HCT116 (cell line): ENCODE measurements around the gene GID4.

Experiments used
- CBX3 ChIP-seq: IDR thresholded peaks from 2 replicates; pipeline ENCODE4 v1.6.1; 2012; ENCODE audit warnings: low read depth
- CEBPB ChIP-seq: IDR thresholded peaks from 2 replicates; pipeline ENCODE4 v1.6.1; 2012; ENCODE audit warnings: low read depth
- EGR1 ChIP-seq: IDR thresholded peaks from 2 replicates; pipeline ENCODE4 v1.6.1; 2012; ENCODE audit warnings: low read depth
- EZH2 ChIP-seq: fragments of 200-600 bp; sonication (generic); IDR thresholded peaks from 2 replicates; pipeline ENCODE4 v1.6.1; 2017; ENCODE audit warnings: antibody characterized with exemption, mixed run types
- POLR2A ChIP-seq: IDR thresholded peaks from 2 replicates; pipeline ENCODE4 v1.7.0; 2011; ENCODE audit warnings: borderline replicate concordance; ENCODE audit not compliant: insufficient read depth, insufficient read length; ENCODE audit errors: extremely low read depth
- POLR2AphosphoS5 ChIP-seq: IDR thresholded peaks from 2 replicates; pipeline ENCODE4 v1.6.1; 2011; ENCODE audit warnings: mild to moderate bottlenecking, low read depth, low read length, moderate library complexity
- RAD21 ChIP-seq: IDR thresholded peaks from 2 replicates; pipeline ENCODE4 v1.6.1; 2012; ENCODE audit warnings: low read depth, mild to moderate bottlenecking
- TCF7L2 ChIP-seq: IDR thresholded peaks from 2 replicates; pipeline ENCODE4 v1.7.0; 2011; ENCODE audit warnings: borderline replicate concordance, inconsistent platforms; ENCODE audit not compliant: insufficient read depth, insufficient read length; ENCODE audit errors: extremely low read depth
- ZNF274 ChIP-seq: fragments of 200-500 bp; sonication (Bioruptor generic); IDR thresholded peaks from 2 replicates; pipeline ENCODE4 v1.6.1; 2014; ENCODE audit warnings: mild to moderate bottlenecking, low read depth, low read length, inconsistent platforms
- TF ChIP-seq, protein P1 (sequence below): IDR thresholded peaks from 2 replicates; pipeline ENCODE4 v1.6.1; 2012; ENCODE audit warnings: low read depth
- TF ChIP-seq, protein P2 (sequence below), 3 experiments: fragments of 200-600 bp in 1 of 3; sonication (generic) in 1 of 3; IDR thresholded peaks in 2 of 3; conservative IDR thresholded peaks in 1 of 3; 2 replicates each; pipeline ENCODE4 v1.5.1; 2012 to 2017; ENCODE audit warnings: low read depth in 2 of 3, low read length in 2 of 3, antibody characterized with exemption in 1 of 3, borderline replicate concordance in 1 of 3, control low read depth in 1 of 3, mild to moderate bottlenecking in 1 of 3, mixed read lengths in 1 of 3, mixed run types in 1 of 3, moderate library complexity in 1 of 3; ENCODE audit not compliant: insufficient read depth in 1 of 3
- TF ChIP-seq, protein P3 (sequence below): IDR thresholded peaks from 2 replicates; pipeline ENCODE4 v1.6.1; 2011; ENCODE audit warnings: mild to moderate bottlenecking, low read length, moderate library complexity; ENCODE audit not compliant: insufficient replicate concordance; ENCODE audit errors: extremely low read depth
- TF ChIP-seq, protein P4 (sequence below): IDR thresholded peaks from 2 replicates; pipeline ENCODE4 v1.6.1; 2012
- TF ChIP-seq, protein P5 (sequence below): IDR thresholded peaks from 2 replicates; pipeline ENCODE4 v1.6.1; 2012

DNA sequence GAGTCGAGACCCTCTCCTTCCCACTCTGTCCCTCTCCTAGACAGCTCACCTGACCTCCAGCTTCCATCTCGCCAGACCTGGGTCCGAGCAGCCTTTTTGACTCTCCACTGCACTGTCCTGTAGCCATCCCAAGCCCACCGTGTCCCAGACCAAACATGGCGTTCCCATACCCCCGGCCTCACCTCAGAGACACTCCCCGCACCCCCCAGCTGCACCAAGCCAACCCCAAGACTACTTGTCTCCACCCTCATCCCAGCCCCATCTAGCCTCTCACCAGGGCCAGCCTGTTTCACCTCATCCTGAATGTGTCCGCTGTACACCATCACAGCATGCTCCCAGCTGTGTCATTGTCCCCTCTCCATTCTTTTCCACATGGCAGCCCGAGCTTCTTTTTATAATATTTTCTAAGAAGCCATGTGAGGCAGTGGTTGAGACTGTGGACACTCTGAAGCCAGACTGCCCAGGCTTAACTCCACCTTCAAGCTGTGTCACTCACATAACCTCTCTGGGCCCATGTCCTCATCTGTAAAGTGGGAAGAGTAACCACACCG lies 70.8 kb downstream of the GID4 start:
- no peak for TF ChIP-seq ZNF274
- TF ChIP-seq, protein P1, sequence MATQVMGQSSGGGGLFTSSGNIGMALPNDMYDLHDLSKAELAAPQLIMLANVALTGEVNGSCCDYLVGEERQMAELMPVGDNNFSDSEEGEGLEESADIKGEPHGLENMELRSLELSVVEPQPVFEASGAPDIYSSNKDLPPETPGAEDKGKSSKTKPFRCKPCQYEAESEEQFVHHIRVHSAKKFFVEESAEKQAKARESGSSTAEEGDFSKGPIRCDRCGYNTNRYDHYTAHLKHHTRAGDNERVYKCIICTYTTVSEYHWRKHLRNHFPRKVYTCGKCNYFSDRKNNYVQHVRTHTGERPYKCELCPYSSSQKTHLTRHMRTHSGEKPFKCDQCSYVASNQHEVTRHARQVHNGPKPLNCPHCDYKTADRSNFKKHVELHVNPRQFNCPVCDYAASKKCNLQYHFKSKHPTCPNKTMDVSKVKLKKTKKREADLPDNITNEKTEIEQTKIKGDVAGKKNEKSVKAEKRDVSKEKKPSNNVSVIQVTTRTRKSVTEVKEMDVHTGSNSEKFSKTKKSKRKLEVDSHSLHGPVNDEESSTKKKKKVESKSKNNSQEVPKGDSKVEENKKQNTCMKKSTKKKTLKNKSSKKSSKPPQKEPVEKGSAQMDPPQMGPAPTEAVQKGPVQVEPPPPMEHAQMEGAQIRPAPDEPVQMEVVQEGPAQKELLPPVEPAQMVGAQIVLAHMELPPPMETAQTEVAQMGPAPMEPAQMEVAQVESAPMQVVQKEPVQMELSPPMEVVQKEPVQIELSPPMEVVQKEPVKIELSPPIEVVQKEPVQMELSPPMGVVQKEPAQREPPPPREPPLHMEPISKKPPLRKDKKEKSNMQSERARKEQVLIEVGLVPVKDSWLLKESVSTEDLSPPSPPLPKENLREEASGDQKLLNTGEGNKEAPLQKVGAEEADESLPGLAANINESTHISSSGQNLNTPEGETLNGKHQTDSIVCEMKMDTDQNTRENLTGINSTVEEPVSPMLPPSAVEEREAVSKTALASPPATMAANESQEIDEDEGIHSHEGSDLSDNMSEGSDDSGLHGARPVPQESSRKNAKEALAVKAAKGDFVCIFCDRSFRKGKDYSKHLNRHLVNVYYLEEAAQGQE = no peak
- no peak for TF ChIP-seq EGR1
- no peak for TF ChIP-seq POLR2AphosphoS5
- TF ChIP-seq, protein P2, sequence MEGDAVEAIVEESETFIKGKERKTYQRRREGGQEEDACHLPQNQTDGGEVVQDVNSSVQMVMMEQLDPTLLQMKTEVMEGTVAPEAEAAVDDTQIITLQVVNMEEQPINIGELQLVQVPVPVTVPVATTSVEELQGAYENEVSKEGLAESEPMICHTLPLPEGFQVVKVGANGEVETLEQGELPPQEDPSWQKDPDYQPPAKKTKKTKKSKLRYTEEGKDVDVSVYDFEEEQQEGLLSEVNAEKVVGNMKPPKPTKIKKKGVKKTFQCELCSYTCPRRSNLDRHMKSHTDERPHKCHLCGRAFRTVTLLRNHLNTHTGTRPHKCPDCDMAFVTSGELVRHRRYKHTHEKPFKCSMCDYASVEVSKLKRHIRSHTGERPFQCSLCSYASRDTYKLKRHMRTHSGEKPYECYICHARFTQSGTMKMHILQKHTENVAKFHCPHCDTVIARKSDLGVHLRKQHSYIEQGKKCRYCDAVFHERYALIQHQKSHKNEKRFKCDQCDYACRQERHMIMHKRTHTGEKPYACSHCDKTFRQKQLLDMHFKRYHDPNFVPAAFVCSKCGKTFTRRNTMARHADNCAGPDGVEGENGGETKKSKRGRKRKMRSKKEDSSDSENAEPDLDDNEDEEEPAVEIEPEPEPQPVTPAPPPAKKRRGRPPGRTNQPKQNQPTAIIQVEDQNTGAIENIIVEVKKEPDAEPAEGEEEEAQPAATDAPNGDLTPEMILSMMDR (IDR thresholded peaks at IDR 0.05 in 2 of 3, conservative IDR thresholded peaks at IDR 0.05 in 1 of 3; ENCODE audit: borderline replicate concordance in 1 of 3, insufficient read depth in 1 of 3, low read depth in 2 of 3, low read length in 2 of 3) = no peak
- no peak for TF ChIP-seq POLR2A
- no peak for TF ChIP-seq CBX3
- TF ChIP-seq EZH2 = no peak
- no peak for TF ChIP-seq CEBPB
- TF ChIP-seq, protein P3, sequence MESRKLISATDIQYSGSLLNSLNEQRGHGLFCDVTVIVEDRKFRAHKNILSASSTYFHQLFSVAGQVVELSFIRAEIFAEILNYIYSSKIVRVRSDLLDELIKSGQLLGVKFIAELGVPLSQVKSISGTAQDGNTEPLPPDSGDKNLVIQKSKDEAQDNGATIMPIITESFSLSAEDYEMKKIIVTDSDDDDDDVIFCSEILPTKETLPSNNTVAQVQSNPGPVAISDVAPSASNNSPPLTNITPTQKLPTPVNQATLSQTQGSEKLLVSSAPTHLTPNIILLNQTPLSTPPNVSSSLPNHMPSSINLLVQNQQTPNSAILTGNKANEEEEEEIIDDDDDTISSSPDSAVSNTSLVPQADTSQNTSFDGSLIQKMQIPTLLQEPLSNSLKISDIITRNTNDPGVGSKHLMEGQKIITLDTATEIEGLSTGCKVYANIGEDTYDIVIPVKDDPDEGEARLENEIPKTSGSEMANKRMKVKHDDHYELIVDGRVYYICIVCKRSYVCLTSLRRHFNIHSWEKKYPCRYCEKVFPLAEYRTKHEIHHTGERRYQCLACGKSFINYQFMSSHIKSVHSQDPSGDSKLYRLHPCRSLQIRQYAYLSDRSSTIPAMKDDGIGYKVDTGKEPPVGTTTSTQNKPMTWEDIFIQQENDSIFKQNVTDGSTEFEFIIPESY = no peak
- TF ChIP-seq TCF7L2 = no peak
- no peak for TF ChIP-seq RAD21
- TF ChIP-seq, protein P4, sequence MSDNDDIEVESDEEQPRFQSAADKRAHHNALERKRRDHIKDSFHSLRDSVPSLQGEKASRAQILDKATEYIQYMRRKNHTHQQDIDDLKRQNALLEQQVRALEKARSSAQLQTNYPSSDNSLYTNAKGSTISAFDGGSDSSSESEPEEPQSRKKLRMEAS = no peak
- TF ChIP-seq, protein P5, sequence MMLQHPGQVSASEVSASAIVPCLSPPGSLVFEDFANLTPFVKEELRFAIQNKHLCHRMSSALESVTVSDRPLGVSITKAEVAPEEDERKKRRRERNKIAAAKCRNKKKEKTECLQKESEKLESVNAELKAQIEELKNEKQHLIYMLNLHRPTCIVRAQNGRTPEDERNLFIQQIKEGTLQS = no peak
